ENCODE measurements around the gene HLF. TPM values are rescaled to one million over a fixed set of nuclear protein-coding genes. Genes with fewer than 3 reads are reported as not detected.

The HLF gene
- total RNA-seq, 4 donors from 2014 or later, result 137 to 176 (median 154) TPM

GRCh38 chr17:55279788-55280187 lies 15.0 kb downstream of the HLF start:
- no peak for DNase-seq (ENCODE audit: extremely low spot score)
- Histone ChIP-seq H3K4me3 (no peak overlapping the region), H3K27me3 (no peaks in the 10 kb centered on the region), H3K36me3 (no peaks in the 10 kb centered on the region), H3K9me3 (no peaks in the 10 kb centered on the region), H3K27ac (replicated peaks in 1 of 4) (peak overlapping the region; percentile 91 to 99 (median 95)), H3K4me1 (peaks cover 81 to 99% (median 98%) of the 10 kb centered on the region in 4 donors)
- WGBS, result 96% methylated on average over 2 of the region's 2 CpGs
- no peak for TF ChIP-seq POLR2AphosphoS5 (IDR thresholded peaks at IDR 0.05)
- no peak for TF ChIP-seq CTCF (IDR thresholded peaks at IDR 0.05)
- TF ChIP-seq EP300 (IDR thresholded peaks at IDR 0.05), result no peak
- TF ChIP-seq POLR2A (IDR thresholded peaks at IDR 0.05; ENCODE audit: low read depth), result no peak
- intact Hi-C loops (cut with DNase I), result no loop called here

- Histone ChIP-seq H3K4me1 (peaks cover 81 to 99% (median 98%) of the 10 kb centered on the region in 4 donors), H3K36me3 (no peaks in the 10 kb centered on the region), H3K4me3 (no peak overlapping the region), H3K27me3 (no peaks in the 10 kb centered on the region), H3K27ac (replicated peaks in 1 of 4) (peak overlapping the region; percentile 91 to 99 (median 95)), H3K9me3 (no peaks in the 10 kb centered on the region)
- intact Hi-C loops (cut with DNase I), result no loop called here
- TF ChIP-seq POLR2A (IDR thresholded peaks at IDR 0.05; ENCODE audit: low read depth) (no peak), EP300 (IDR thresholded peaks at IDR 0.05) (no peak), POLR2AphosphoS5 (IDR thresholded peaks at IDR 0.05) (no peak), CTCF (IDR thresholded peaks at IDR 0.05) (no peak)
- no peak for DNase-seq (ENCODE audit: extremely low spot score)
These were observed 15.5 kb downstream of the HLF start for GRCh38 chr17:55280212-55280611.

- no peak for TF ChIP-seq CTCF (IDR thresholded peaks at IDR 0.05)
- no peak for TF ChIP-seq POLR2A (IDR thresholded peaks at IDR 0.05; ENCODE audit: low read depth)
- no peak for TF ChIP-seq EP300 (IDR thresholded peaks at IDR 0.05)
- TF ChIP-seq POLR2AphosphoS5 (IDR thresholded peaks at IDR 0.05), result no peak
- Histone ChIP-seq H3K4me3 (no peak overlapping the region), H3K27me3 (no peaks in the 10 kb centered on the region), H3K36me3 (no peaks in the 10 kb centered on the region), H3K27ac (replicated peaks in 1 of 4) (peak overlapping the region; percentile 91 to 99 (median 95)), H3K9me3 (no peaks in the 10 kb centered on the region), H3K4me1 (peaks cover 82 to 98% (median 96%) of the 10 kb centered on the region in 4 donors)
- intact Hi-C loops (cut with DNase I), result no loop called here
- WGBS, result 51% methylated on average over 8 of the region's 8 CpGs
- DNase-seq (ENCODE audit: extremely low spot score), result no peak
These were observed 17.1 kb downstream of the HLF start for GRCh38 chr17:55281649-55282378.

- Histone ChIP-seq H3K36me3 (no peaks in the 10 kb centered on the region), H3K27ac (replicated peaks in 1 of 4) (peak overlapping the region; percentile 91 to 99 (median 95)), H3K9me3 (no peaks in the 10 kb centered on the region), H3K27me3 (no peaks in the 10 kb centered on the region), H3K4me1 (peaks cover 82 to 98% (median 96%) of the 10 kb centered on the region in 4 donors), H3K4me3 (no peak overlapping the region)
- 71% methylated on average over 3 of the region's 3 CpGs for WGBS
- TF ChIP-seq POLR2AphosphoS5 (IDR thresholded peaks at IDR 0.05) (no peak), EP300 (IDR thresholded peaks at IDR 0.05) (no peak), POLR2A (IDR thresholded peaks at IDR 0.05; ENCODE audit: low read depth) (no peak), CTCF (IDR thresholded peaks at IDR 0.05) (no peak)
- no peak for DNase-seq (ENCODE audit: extremely low spot score)
- intact Hi-C loops (cut with DNase I), result no loop called here
These were observed 17.6 kb downstream of the HLF start for GRCh38 chr17:55282379-55282702.

- Histone ChIP-seq H3K36me3 (no peaks in the 10 kb centered on the region), H3K4me3 (peak overlapping the region in 2 of 4 donors; percentile 9 to 10), H3K27me3 (no peaks in the 10 kb centered on the region), H3K27ac (replicated peaks in 1 of 4) (peak overlapping the region; percentile 91 to 99 (median 95)), H3K9me3 (no peaks in the 10 kb centered on the region), H3K4me1 (peaks cover 82 to 98% (median 96%) of the 10 kb centered on the region in 4 donors)
- intact Hi-C loops (cut with DNase I), result no loop called here
- 18% methylated on average over 5 of the region's 5 CpGs for WGBS
- no peak for DNase-seq (ENCODE audit: extremely low spot score)
- no peak for TF ChIP-seq POLR2A (IDR thresholded peaks at IDR 0.05; ENCODE audit: low read depth)
- TF ChIP-seq CTCF (IDR thresholded peaks at IDR 0.05), result no peak
- TF ChIP-seq POLR2AphosphoS5 (IDR thresholded peaks at IDR 0.05), result no peak
- TF ChIP-seq EP300 (IDR thresholded peaks at IDR 0.05), result no peak
These were observed 18.0 kb downstream of the HLF start for GRCh38 chr17:55282741-55283140.
